ENCODE results near the gene MAN2C1.
"Not testable (repeated sequence)": the region's sequence is repeated elsewhere in the genome, so short reads cannot be mapped to it uniquely, and the experiment has no call there.

Gene MAN2C1

GRCh38 chr15:75389791-75390382 is 21.5 kb upstream of the MAN2C1 start:
- Histone ChIP-seq H3K27me3 (ENCODE audit: low read length) (no peaks in the 10 kb centered on the region), H3K9me3 (ENCODE audit: insufficient read depth, low read length) (no peaks in the 10 kb centered on the region), H4K20me1 (ENCODE audit: low read depth, low read length) (no peaks in the 10 kb centered on the region), H3K9ac (ENCODE audit: low read length) (no peak overlapping the region), H3K4me3 (ENCODE audit: insufficient read depth, low read length, poor library complexity, severe bottlenecking) (no peak overlapping the region), H3K27ac (ENCODE audit: low read depth, low read length) (no peak overlapping the region), H3K36me3 (ENCODE audit: low read length) (peaks cover 32% of the 10 kb centered on the region), H3K79me2 (ENCODE audit: insufficient read depth, low read length) (no peaks in the 10 kb centered on the region), H3F3A (ENCODE audit: insufficient read depth) (no peaks in the 10 kb centered on the region), H2AFZ (ENCODE audit: low read depth, low read length, severe bottlenecking) (no peak overlapping the region), H3K9me2 (replicated peaks; ENCODE audit: insufficient read depth, low read length) (no peaks in the 10 kb centered on the region), H3K4me2 (ENCODE audit: low read depth, low read length, poor library complexity, severe bottlenecking) (no peak overlapping the region)
- TF ChIP-seq CTCF (IDR thresholded peaks at IDR 0.05; ENCODE audit: insufficient read depth, low read length, poor library complexity, severe bottlenecking), result no peak
- TF ChIP-seq EZH2phosphoT487 (conservative IDR thresholded peaks at IDR 0.05; ENCODE audit: low read length), result no peak

GRCh38 chr15:75383986-75384385 is 15.6 kb upstream of the MAN2C1 start:
- H4K20me1 ChIP-seq (ENCODE audit: low read depth, low read length); H3F3A ChIP-seq (ENCODE audit: insufficient read depth); H3K4me2 ChIP-seq (ENCODE audit: low read depth, low read length, poor library complexity, severe bottlenecking); H3K9me2 ChIP-seq (replicated peaks; ENCODE audit: insufficient read depth, low read length); H3K9ac ChIP-seq (ENCODE audit: low read length); H3K27ac ChIP-seq (ENCODE audit: low read depth, low read length); H3K4me3 ChIP-seq (ENCODE audit: insufficient read depth, low read length, poor library complexity, severe bottlenecking); H3K27me3 ChIP-seq (ENCODE audit: low read length); H2AFZ ChIP-seq (ENCODE audit: low read depth, low read length, severe bottlenecking); H3K79me2 ChIP-seq (ENCODE audit: insufficient read depth, low read length); H3K9me3 ChIP-seq (ENCODE audit: insufficient read depth, low read length): not testable (repeated sequence)
- peaks cover 27% of the 10 kb centered on the region; the same call in 1 of the 2 replicates for H3K36me3 ChIP-seq (ENCODE audit: low read length)

GRCh38 chr15:75380773-75381172 is 12.4 kb upstream of the MAN2C1 start:
- Histone ChIP-seq H3K36me3 (ENCODE audit: low read length) (peaks cover 25% of the 10 kb centered on the region; the same call in 1 of the 2 replicates), H3K4me2 (ENCODE audit: low read depth, low read length, poor library complexity, severe bottlenecking) (no peak overlapping the region), H3K9me2 (replicated peaks; ENCODE audit: insufficient read depth, low read length) (no peaks in the 10 kb centered on the region), H2AFZ (ENCODE audit: low read depth, low read length, severe bottlenecking) (no peak overlapping the region), H3K27ac (ENCODE audit: low read depth, low read length) (no peak overlapping the region), H3K27me3 (ENCODE audit: low read length) (no peaks in the 10 kb centered on the region), H3K4me3 (ENCODE audit: insufficient read depth, low read length, poor library complexity, severe bottlenecking) (no peak overlapping the region), H3K79me2 (ENCODE audit: insufficient read depth, low read length) (no peaks in the 10 kb centered on the region), H3F3A (ENCODE audit: insufficient read depth) (no peaks in the 10 kb centered on the region), H3K9me3 (ENCODE audit: insufficient read depth, low read length) (no peaks in the 10 kb centered on the region), H4K20me1 (ENCODE audit: low read depth, low read length) (no peaks in the 10 kb centered on the region), H3K9ac (ENCODE audit: low read length) (no peak overlapping the region)
- TF ChIP-seq EZH2phosphoT487 (conservative IDR thresholded peaks at IDR 0.05; ENCODE audit: low read length) (no peak), CTCF (IDR thresholded peaks at IDR 0.05; ENCODE audit: insufficient read depth, low read length, poor library complexity, severe bottlenecking) (no peak)

DNA sequence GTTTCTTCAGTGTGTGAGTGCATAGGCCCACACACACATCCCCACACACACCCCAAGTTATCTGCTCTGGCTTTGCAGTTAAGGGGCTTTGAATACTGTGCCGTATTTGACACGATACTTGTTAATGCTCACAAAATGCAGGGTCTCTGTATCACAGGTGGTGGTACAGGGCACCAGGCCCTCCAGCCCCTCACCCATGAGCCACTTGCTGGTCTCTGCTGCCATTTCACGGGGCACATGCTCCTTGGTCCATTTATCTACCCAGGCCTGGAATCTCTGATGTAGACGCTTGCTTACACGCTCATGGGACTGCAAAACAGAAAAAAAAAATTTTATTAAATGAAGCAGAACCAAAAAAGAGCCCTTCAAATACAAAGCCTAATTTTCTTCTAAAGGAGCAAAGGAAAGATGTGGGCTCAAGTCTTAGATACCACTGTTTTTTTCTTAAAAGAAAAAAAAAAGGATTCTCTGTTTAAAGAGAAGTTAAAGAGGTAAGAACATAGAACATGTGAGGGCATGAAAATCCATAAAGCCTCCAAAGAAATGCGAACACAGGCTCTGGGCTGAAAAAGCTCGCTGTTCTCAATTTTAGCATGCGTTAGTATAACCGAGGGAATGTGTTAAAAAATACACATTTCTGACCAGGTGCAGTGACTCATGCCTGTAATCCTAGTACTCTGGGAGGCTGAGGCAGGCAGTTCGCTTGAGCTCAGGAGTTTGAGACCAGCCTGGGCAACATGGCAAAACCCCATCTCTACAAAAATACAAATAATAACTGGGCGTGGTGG is 3.7 kb upstream of the MAN2C1 start:
- Histone ChIP-seq H3F3A (ENCODE audit: insufficient read depth) (peaks cover 28% of the 10 kb centered on the region), H3K27ac (ENCODE audit: low read depth, low read length) (no peak overlapping the region), H3K4me3 (ENCODE audit: insufficient read depth, low read length, poor library complexity, severe bottlenecking) (no peak overlapping the region), H3K79me2 (ENCODE audit: insufficient read depth, low read length) (no peaks in the 10 kb centered on the region), H3K4me2 (ENCODE audit: low read depth, low read length, poor library complexity, severe bottlenecking) (no peak overlapping the region), H3K9me2 (replicated peaks; ENCODE audit: insufficient read depth, low read length) (no peaks in the 10 kb centered on the region), H3K9ac (ENCODE audit: low read length) (no peak overlapping the region), H2AFZ (ENCODE audit: low read depth, low read length, severe bottlenecking) (no peak overlapping the region), H4K20me1 (ENCODE audit: low read depth, low read length) (no peaks in the 10 kb centered on the region), H3K27me3 (ENCODE audit: low read length) (no peaks in the 10 kb centered on the region), H3K9me3 (ENCODE audit: insufficient read depth, low read length) (no peaks in the 10 kb centered on the region), H3K36me3 (ENCODE audit: low read length) (peaks cover 11% of the 10 kb centered on the region; the same call in 1 of the 2 replicates)
- no peak for TF ChIP-seq CTCF (IDR thresholded peaks at IDR 0.05; ENCODE audit: insufficient read depth, low read length, poor library complexity, severe bottlenecking)
- TF ChIP-seq EZH2phosphoT487 (conservative IDR thresholded peaks at IDR 0.05; ENCODE audit: low read length), result no peak
